ENCODE results near the gene TRERF1. TPM values are rescaled to one million over a fixed set of nuclear protein-coding genes. Genes with fewer than 3 reads are reported as not detected.
A peak's percentile ranks its signal among the peaks of the same experiment; 100 is the strongest.

TRERF1 gene
- polyA plus RNA-seq, 1 of the 3 experiments (the other 2 are of a cell fraction), result 3.6 TPM

GRCh38 chr6:42220807-42221206 is 230.9 kb downstream of the TRERF1 start:
- no peak overlapping the region for H2AFZ ChIP-seq (ENCODE audit: low read depth)
- H3K36me3 ChIP-seq (replicated peaks in 1 of 2; ENCODE audit: control insufficient read depth in 1 of 2, insufficient read depth in 2 of 2, low read length in 1 of 2), result no peaks in the 10 kb centered on the region
- no peaks in the 10 kb centered on the region for H3K27me3 ChIP-seq (ENCODE audit: insufficient read depth)
- POLR2A ChIA-PET, result no interaction called here
- H4K20me1 ChIP-seq (ENCODE audit: insufficient read depth), result no peaks in the 10 kb centered on the region
- H3K4me3 ChIP-seq (ENCODE audit: low read depth in 2 of 2, low read length in 1 of 2), result no peak overlapping the region
- WGBS (ENCODE audit: low lambda C conversion rate), result 77% methylated on average over 6 of the region's 6 CpGs
- no peak overlapping the region for H3K27ac ChIP-seq (ENCODE audit: low read depth in 2 of 2, low read length in 1 of 2)
- H3K79me2 ChIP-seq (ENCODE audit: insufficient read depth), result peaks cover 14% of the 10 kb centered on the region
- H3K9ac ChIP-seq, result no peak overlapping the region
- TF ChIP-seq SIN3A (IDR thresholded peaks at IDR 0.05; ENCODE audit: borderline replicate concordance, low read depth, low read length) (no peak), REST (IDR thresholded peaks at IDR 0.05; ENCODE audit: low read depth, low read length) (no peak), FOSL2 (IDR thresholded peaks at IDR 0.05; ENCODE audit: borderline replicate concordance, low read depth) (no peak), MEF2A (IDR thresholded peaks at IDR 0.05; ENCODE audit: borderline replicate concordance, low read depth) (no peak), NFIC (IDR thresholded peaks at IDR 0.05; ENCODE audit: borderline replicate concordance) (no peak), RXRA (IDR thresholded peaks at IDR 0.05; ENCODE audit: borderline replicate concordance, low read depth) (no peak), NRF1 (IDR thresholded peaks at IDR 0.05; ENCODE audit: low read depth, low read length) (no peak)
- peaks cover 3 to 14% of the 10 kb centered on the region in 2 experiments for H3K4me1 ChIP-seq (ENCODE audit: control insufficient read depth in 1 of 2, insufficient read depth in 2 of 2, low read depth in 1 of 2, low read length in 1 of 2)
- H3F3A ChIP-seq (replicated peaks; ENCODE audit: insufficient read depth), result peaks cover 22% of the 10 kb centered on the region
- H3K9me3 ChIP-seq, result no peaks in the 10 kb centered on the region
- H3K9me2 ChIP-seq, result no peaks in the 10 kb centered on the region
- DNase-seq, result no peak
- CTCF ChIA-PET, result interaction anchor here (1.2 kb wide), 1 partner anchor 311 kb away, joined by 4 read pairs; no protein-coding TSS in a partner anchor
- H3K4me2 ChIP-seq, result no peak overlapping the region

GRCh38 chr6:42217519-42218367 is 234.0 kb downstream of the TRERF1 start, which contains the start of gene MRPS10:
Gene MRPS10 (minus strand): TSS chr6:42217861. CDS start chr6:42217849, 12 bp downstream.
- peak; percentile 91 for DNase-seq
- Histone ChIP-seq H2AFZ (ENCODE audit: low read depth) (peak within 1 kb of the TSS; percentile 85), H3K4me3 (ENCODE audit: low read depth in 2 of 2, low read length in 1 of 2) (peak within 1 kb of the TSS; percentile 72), H3K27me3 (ENCODE audit: insufficient read depth) (no peaks in the 10 kb centered on the region), H3K4me1 (ENCODE audit: control insufficient read depth in 1 of 2, insufficient read depth in 2 of 2, low read depth in 1 of 2, low read length in 1 of 2) (peaks cover 3 to 5% of the 10 kb centered on the region in 2 experiments; a peak in 1 of 4 replicates), H3K9me3 (no peaks in the 10 kb centered on the region), H3K79me2 (ENCODE audit: insufficient read depth) (peaks cover 38% of the 10 kb centered on the region), H3K9ac (peak within 1 kb of the TSS; percentile 84), H3K27ac (ENCODE audit: low read depth in 2 of 2, low read length in 1 of 2) (peak within 1 kb of the TSS; percentile 79 to 87), H3K36me3 (replicated peaks in 1 of 2; ENCODE audit: control insufficient read depth in 1 of 2, insufficient read depth in 2 of 2, low read length in 1 of 2) (peaks cover 10 to 16% of the 10 kb centered on the region in 2 experiments), H3K9me2 (no peaks in the 10 kb centered on the region), H4K20me1 (ENCODE audit: insufficient read depth) (no peaks in the 10 kb centered on the region), H3K4me2 (peak within 1 kb of the TSS; percentile 78), H3F3A (replicated peaks; ENCODE audit: insufficient read depth) (peaks cover 12% of the 10 kb centered on the region)
- POLR2A ChIA-PET, result interaction anchor here (0.9 to 1.2 kb wide), 2 partner anchors 235 to 330 kb away, joined by 4 to 8 read pairs; no protein-coding TSS in a partner anchor
- CTCF ChIA-PET, result interaction anchor here (0.7 to 6.3 kb wide), 3 partner anchors 314 to 431 kb away, joined by 3 to 47 read pairs (median 4); partner anchors contain the start of gene TOMM6
- 21% methylated on average over 16 of the region's 29 CpGs for WGBS (ENCODE audit: low lambda C conversion rate)
- peak; percentile 17; the same call in 1 of the 2 replicates for TF ChIP-seq PBX3 (IDR thresholded peaks at IDR 0.05)
- TF ChIP-seq POLR2AphosphoS5 (IDR thresholded peaks at IDR 0.05; ENCODE audit: low read depth, low read length), result peak; percentile 97
- no peak; the same call in 1 of the 2 replicates for TF ChIP-seq NFIC (IDR thresholded peaks at IDR 0.05; ENCODE audit: borderline replicate concordance)
- peak; percentile 95 for TF ChIP-seq GABPA (IDR thresholded peaks at IDR 0.05; ENCODE audit: low read depth)
- TF ChIP-seq REST (IDR thresholded peaks at IDR 0.05; ENCODE audit: low read depth, low read length), result peak; percentile 80
- TF ChIP-seq RFX5 (IDR thresholded peaks at IDR 0.05; ENCODE audit: low read length), result peak; percentile 47
- peak; percentile 4; the same call in 1 of the 2 replicates for TF ChIP-seq SMC3 (IDR thresholded peaks at IDR 0.05; ENCODE audit: low read depth, low read length)
- TF ChIP-seq TAF1 (IDR thresholded peaks at IDR 0.05; ENCODE audit: borderline replicate concordance, low read depth, low read length), result peak; percentile 100
- no peak for TF ChIP-seq USF2 (IDR thresholded peaks at IDR 0.05; ENCODE audit: borderline replicate concordance, low read depth, low read length)

Data from SK-N-SH (cell line).